ENCODE results near the gene WNT9B. TPM values are rescaled to one million over a fixed set of nuclear protein-coding genes. Genes with fewer than 3 reads are reported as not detected.

The WNT9B gene
- total and polyA plus RNA-seq, 2 of the 13 experiments (the other 11 are each of a cell fraction or from before 2014, with no cell fraction given), result not detected

- TF ChIP-seq, protein P1, sequence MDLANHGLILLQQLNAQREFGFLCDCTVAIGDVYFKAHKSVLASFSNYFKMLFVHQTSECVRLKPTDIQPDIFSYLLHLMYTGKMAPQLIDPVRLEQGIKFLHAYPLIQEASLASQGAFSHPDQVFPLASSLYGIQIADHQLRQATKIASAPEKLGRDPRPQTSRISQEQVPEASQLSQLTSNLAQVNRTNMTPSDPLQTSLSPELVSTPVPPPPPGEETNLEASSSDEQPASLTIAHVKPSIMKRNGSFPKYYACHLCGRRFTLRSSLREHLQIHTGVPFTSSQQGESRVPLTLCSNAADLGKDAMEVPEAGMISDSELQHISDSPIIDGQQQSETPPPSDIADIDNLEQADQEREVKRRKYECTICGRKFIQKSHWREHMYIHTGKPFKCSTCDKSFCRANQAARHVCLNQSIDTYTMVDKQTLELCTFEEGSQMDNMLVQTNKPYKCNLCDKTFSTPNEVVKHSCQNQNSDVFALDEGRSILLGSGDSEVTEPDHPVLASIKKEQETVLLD (CRISPR knock-in tag; IDR thresholded peaks at IDR 0.05; ENCODE audit: low read depth), result no peak
- TF ChIP-seq NFE2 (CRISPR knock-in tag; IDR thresholded peaks at IDR 0.05) (no peak), AGO2 (optimal IDR thresholded peaks at IDR 0.05; ENCODE audit: low read depth, low read length) (no peak), ZNF34 (CRISPR knock-in tag; IDR thresholded peaks at IDR 0.05; ENCODE audit: borderline replicate concordance) (no peak), GFI1 (CRISPR knock-in tag; IDR thresholded peaks at IDR 0.05; ENCODE audit: borderline replicate concordance) (no peak), ZC3H4 (CRISPR knock-in tag; IDR thresholded peaks at IDR 0.05; ENCODE audit: borderline replicate concordance) (no peak), TEF (CRISPR knock-in tag; IDR thresholded peaks at IDR 0.05) (no peak), ZNF224 (CRISPR knock-in tag; IDR thresholded peaks at IDR 0.05) (no peak), NRL (CRISPR knock-in tag; IDR thresholded peaks at IDR 0.05; ENCODE audit: borderline replicate concordance) (no peak), TMF1 (CRISPR knock-in tag; IDR thresholded peaks at IDR 0.05; ENCODE audit: low read depth) (no peak), ARNT2 (CRISPR knock-in tag; IDR thresholded peaks at IDR 0.05; ENCODE audit: low read depth) (no peak), ZNF501 (CRISPR knock-in tag; IDR thresholded peaks at IDR 0.05) (peak; percentile 56; the same call in 1 of the 2 replicates), MIXL1 (CRISPR knock-in tag; IDR thresholded peaks at IDR 0.05) (no peak), ZNF652 (CRISPR knock-in tag; IDR thresholded peaks at IDR 0.05; ENCODE audit: borderline replicate concordance, low read depth) (no peak), ZNF605 (CRISPR knock-in tag; IDR thresholded peaks at IDR 0.05) (no peak), ZNF710 (CRISPR knock-in tag; IDR thresholded peaks at IDR 0.05; ENCODE audit: borderline replicate concordance) (peak; percentile 21; the same call in 1 of the 2 replicates), ZNF780A (CRISPR knock-in tag; IDR thresholded peaks at IDR 0.05) (no peak), CBX5 (CRISPR knock-in tag; IDR thresholded peaks at IDR 0.05; ENCODE audit: borderline replicate concordance) (no peak)
- TF ChIP-seq, protein P2, sequence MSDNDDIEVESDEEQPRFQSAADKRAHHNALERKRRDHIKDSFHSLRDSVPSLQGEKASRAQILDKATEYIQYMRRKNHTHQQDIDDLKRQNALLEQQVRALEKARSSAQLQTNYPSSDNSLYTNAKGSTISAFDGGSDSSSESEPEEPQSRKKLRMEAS (IDR thresholded peaks at IDR 0.05), result peak; percentile 52; the same call in 1 of the 2 replicates
- TF ChIP-seq, protein P3, sequence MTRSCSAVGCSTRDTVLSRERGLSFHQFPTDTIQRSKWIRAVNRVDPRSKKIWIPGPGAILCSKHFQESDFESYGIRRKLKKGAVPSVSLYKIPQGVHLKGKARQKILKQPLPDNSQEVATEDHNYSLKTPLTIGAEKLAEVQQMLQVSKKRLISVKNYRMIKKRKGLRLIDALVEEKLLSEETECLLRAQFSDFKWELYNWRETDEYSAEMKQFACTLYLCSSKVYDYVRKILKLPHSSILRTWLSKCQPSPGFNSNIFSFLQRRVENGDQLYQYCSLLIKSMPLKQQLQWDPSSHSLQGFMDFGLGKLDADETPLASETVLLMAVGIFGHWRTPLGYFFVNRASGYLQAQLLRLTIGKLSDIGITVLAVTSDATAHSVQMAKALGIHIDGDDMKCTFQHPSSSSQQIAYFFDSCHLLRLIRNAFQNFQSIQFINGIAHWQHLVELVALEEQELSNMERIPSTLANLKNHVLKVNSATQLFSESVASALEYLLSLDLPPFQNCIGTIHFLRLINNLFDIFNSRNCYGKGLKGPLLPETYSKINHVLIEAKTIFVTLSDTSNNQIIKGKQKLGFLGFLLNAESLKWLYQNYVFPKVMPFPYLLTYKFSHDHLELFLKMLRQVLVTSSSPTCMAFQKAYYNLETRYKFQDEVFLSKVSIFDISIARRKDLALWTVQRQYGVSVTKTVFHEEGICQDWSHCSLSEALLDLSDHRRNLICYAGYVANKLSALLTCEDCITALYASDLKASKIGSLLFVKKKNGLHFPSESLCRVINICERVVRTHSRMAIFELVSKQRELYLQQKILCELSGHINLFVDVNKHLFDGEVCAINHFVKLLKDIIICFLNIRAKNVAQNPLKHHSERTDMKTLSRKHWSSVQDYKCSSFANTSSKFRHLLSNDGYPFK (CRISPR knock-in tag; IDR thresholded peaks at IDR 0.05; ENCODE audit: borderline replicate concordance), result peak; percentile 27; the same call in 1 of the 2 replicates
- TF ChIP-seq, protein P4, sequence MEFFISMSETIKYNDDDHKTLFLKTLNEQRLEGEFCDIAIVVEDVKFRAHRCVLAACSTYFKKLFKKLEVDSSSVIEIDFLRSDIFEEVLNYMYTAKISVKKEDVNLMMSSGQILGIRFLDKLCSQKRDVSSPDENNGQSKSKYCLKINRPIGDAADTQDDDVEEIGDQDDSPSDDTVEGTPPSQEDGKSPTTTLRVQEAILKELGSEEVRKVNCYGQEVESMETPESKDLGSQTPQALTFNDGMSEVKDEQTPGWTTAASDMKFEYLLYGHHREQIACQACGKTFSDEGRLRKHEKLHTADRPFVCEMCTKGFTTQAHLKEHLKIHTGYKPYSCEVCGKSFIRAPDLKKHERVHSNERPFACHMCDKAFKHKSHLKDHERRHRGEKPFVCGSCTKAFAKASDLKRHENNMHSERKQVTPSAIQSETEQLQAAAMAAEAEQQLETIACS (CRISPR knock-in tag; IDR thresholded peaks at IDR 0.05), result no peak
These were observed 9.6 kb upstream of the WNT9B start (continued) for GRCh38 chr17:46841561-46842379.
